Duodenal mucosa (tissue), 2 donors: ENCODE measurements around the gene VPS37C.
"Not testable (repeated sequence)": the region's sequence is repeated elsewhere in the genome, so short reads cannot be mapped to it uniquely, and the experiment has no call there.

ENCODE experiments used
- H3K27ac ChIP-seq: one replicate; pipeline ENCODE4 v1.7.0; 2013; ENCODE audit warnings: low read depth, low read length
- H3K27me3 ChIP-seq, 2 donors: one replicate each; pipeline ENCODE4 v1.7.0; 2013; ENCODE audit warnings: low read length in 2 of 2, control low read depth in 1 of 2; ENCODE audit not compliant: insufficient read depth in 2 of 2, control insufficient read depth in 1 of 2
- H3K36me3 ChIP-seq, 2 donors: one replicate each; pipeline ENCODE4 v1.7.0; 2013; ENCODE audit warnings: low read length in 2 of 2, control low read depth in 1 of 2; ENCODE audit not compliant: insufficient read depth in 2 of 2, control insufficient read depth in 1 of 2
- H3K4me1 ChIP-seq, 2 donors: one replicate each; pipeline ENCODE4 v1.7.0; 2013; ENCODE audit warnings: low read length in 2 of 2, control low read depth in 1 of 2; ENCODE audit not compliant: insufficient read depth in 2 of 2, control insufficient read depth in 1 of 2
- H3K4me3 ChIP-seq, 2 donors: one replicate each; pipeline ENCODE4 v1.7.0; 2013; ENCODE audit warnings: low read length in 2 of 2, low read depth in 1 of 2
- H3K9ac ChIP-seq, 2 donors: one replicate each; pipeline ENCODE4 v1.7.0; 2013; ENCODE audit warnings: low read length in 2 of 2, low read depth in 1 of 2
- H3K9me3 ChIP-seq, 2 donors: one replicate each; pipeline ENCODE4 v1.7.0; 2013; ENCODE audit warnings: low read length in 2 of 2, control low read depth in 1 of 2; ENCODE audit not compliant: control insufficient read depth in 1 of 2

VPS37C gene

DNA sequence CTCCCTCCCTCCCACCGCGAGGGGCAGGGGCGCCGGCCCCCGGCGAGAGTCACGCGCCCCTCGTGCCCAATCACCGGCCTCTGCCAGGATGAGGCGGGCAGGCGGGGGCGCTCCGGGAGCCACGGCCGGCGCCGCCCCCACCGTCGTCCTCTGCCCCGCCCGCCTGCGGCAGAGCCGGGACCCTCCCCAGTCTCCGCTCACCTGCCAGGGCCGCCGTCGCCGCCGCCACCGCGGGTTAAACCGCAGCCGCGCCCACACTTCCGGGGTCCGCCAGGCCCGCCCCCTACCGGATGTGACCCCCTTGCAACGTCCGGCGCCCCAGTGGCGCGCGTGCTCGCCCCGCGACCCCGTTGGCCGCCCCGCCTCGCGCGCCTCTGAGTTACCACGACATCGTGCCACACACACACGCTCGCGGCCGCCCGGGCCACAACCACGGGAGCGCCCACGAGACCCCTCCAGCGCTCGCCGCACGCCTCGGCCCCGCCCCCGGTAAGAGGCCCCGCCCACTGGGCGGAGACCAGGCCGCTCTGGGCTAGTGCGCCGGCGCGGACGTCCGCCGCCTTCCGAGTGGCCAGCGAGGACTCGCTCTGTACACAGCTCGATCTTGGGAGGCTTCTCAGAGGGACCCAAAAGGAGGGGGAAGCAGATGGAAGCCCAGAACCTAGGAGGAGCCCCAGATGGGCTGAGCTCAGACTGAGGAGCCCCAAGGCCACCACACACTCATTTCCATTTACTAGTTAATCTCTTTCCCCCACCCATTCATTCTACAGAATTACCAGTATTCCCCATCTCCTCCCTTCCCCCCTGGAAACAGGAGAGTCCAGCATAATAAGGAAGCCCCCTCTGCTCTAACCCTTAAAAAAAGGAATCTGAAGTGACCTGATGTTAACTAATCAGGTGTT lies at the start of gene VPS37C:
Gene VPS37C (minus strand): TSS at position 237 of the 902 bp plus-strand sequence. CDS start 22,597 bp downstream, outside the sequence.
- Histone ChIP-seq H3K27ac (peak within 1 kb of the TSS; percentile 96), H3K4me1 (peaks cover 31 to 35% of the 10 kb centered on the region in 2 donors), H3K9me3 (no peaks in the 10 kb centered on the region), H3K4me3 (peak within 1 kb of the TSS; percentile 87 to 91), H3K9ac (peak within 1 kb of the TSS; percentile 78 to 82), H3K36me3 (no peaks in the 10 kb centered on the region), H3K27me3 (no peaks in the 10 kb centered on the region)

DNA sequence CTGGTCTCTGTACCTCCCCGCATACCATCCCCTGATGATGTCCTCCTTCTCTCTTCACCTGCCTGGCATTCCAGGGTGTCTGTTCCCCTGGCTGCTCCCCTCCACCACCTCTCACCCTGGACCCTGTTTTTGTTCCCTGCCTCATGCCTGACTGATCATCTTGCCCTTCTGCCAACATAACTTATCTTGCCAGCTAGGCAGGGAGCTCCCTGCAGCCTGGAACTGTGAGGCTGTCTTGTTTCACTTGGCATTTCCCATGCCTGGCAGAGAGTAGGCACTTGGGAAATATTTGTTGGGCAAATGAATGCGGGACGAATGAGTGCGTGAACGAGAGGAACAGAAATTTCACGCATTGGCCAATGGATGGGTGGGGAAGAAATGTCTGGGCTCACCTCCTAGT lies 49.4 kb upstream of the VPS37C start:
- H3K27ac ChIP-seq, H3K36me3 ChIP-seq, H3K4me3 ChIP-seq, H3K9ac ChIP-seq, H3K4me1 ChIP-seq, H3K27me3 ChIP-seq, H3K9me3 ChIP-seq: not testable (repeated sequence)

GRCh38 chr11:61207636-61208310 lies 46.5 kb upstream of the VPS37C start:
- H3K4me1 ChIP-seq = not testable (repeated sequence)

GRCh38 chr11:61204502-61205059 lies 43.4 kb upstream of the VPS37C start:
- not testable (repeated sequence) for H3K9me3 ChIP-seq, H3K27me3 ChIP-seq, H3K4me3 ChIP-seq, H3K9ac ChIP-seq, H3K27ac ChIP-seq, H3K4me1 ChIP-seq, H3K36me3 ChIP-seq

More at GRCh38 chr11:61207636-61208310, 46.5 kb upstream of the VPS37C start:
- H3K27ac ChIP-seq, H3K9me3 ChIP-seq, H3K9ac ChIP-seq, H3K36me3 ChIP-seq, H3K4me3 ChIP-seq, H3K27me3 ChIP-seq: not testable (repeated sequence)

GRCh38 chr11:61203873-61204272 lies 42.6 kb upstream of the VPS37C start:
- not testable (repeated sequence) for H3K27me3 ChIP-seq, H3K9me3 ChIP-seq, H3K27ac ChIP-seq, H3K9ac ChIP-seq, H3K4me1 ChIP-seq, H3K4me3 ChIP-seq, H3K36me3 ChIP-seq

DNA sequence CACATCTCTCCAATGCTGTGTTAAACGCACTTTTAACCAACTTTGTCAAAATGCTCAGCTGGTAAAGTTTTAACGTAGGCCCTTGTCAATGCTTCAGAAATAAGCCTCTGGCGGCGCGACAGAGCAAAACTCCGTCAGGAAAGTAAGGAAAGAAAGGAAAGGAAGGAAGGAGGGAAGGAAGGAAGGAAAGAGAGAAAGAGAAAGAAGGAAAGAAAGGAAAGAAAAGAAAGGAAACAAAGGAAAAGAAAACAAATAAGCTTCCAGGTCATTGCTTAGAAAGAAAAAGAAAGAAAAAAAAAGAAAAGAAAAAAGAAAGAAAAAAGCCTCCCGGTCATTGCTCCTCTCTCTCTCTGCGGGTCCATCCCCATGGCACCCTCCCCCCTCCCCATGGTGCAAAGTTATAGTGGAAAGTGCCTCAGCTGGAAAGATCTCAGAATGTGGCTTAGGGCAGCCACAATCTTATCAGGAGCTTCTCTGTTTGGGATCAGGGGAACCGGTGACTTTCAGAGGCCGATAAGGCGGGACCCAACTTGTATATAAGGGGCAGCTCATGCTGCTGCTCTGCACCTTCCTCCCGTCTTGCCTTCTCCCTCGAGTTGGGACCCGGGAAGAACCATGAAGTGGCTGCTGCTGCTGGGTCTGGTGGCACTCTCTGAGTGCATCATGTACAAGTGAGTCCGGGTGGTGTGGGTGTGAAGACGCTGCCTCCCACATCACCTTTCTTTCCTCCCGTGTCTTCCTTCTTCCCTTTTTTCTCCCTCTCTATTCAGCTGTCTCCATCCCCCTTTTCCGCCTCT lies 41.9 kb upstream of the VPS37C start, which contains the start of gene PGA3:
Gene PGA3 (plus strand): TSS at position 566 of the 797 bp plus-strand sequence. CDS start 50 bp downstream, at position 616.
- not testable (repeated sequence) for H3K27ac ChIP-seq, H3K9me3 ChIP-seq, H3K9ac ChIP-seq, H3K36me3 ChIP-seq, H3K27me3 ChIP-seq, H3K4me1 ChIP-seq, H3K4me3 ChIP-seq

GRCh38 chr11:61201476-61201875 lies 40.2 kb upstream of the VPS37C start:
- Histone ChIP-seq H3K27ac (no peak overlapping the region), H3K9ac (no peak overlapping the region), H3K4me3 (no peak overlapping the region), H3K9me3 (no peaks in the 10 kb centered on the region), H3K36me3 (no peaks in the 10 kb centered on the region), H3K4me1 (no peaks in the 10 kb centered on the region), H3K27me3 (peaks cover 0 to 7% of the 10 kb centered on the region in 2 donors)

- Histone ChIP-seq H3K27me3 (peaks cover 0 to 7% of the 10 kb centered on the region in 2 donors), H3K4me1 (no peaks in the 10 kb centered on the region), H3K9me3 (no peaks in the 10 kb centered on the region), H3K9ac (no peak overlapping the region), H3K4me3 (no peak overlapping the region), H3K36me3 (no peaks in the 10 kb centered on the region), H3K27ac (no peak overlapping the region)
Measured at GRCh38 chr11:61198948-61199523, 37.8 kb upstream of the VPS37C start.

- Histone ChIP-seq H3K36me3 (no peaks in the 10 kb centered on the region), H3K27ac (no peak overlapping the region), H3K9ac (no peak overlapping the region), H3K9me3 (no peaks in the 10 kb centered on the region), H3K4me3 (no peak overlapping the region), H3K27me3 (peaks cover 0 to 7% of the 10 kb centered on the region in 2 donors), H3K4me1 (no peaks in the 10 kb centered on the region)
Measured at GRCh38 chr11:61198361-61198760, 37.1 kb upstream of the VPS37C start.
